Neural cell (in vitro differentiated cells): ENCODE measurements around the gene TGFBR3. TPM values are rescaled to one million over a fixed set of nuclear protein-coding genes. Genes with fewer than 3 reads are reported as not detected.
"Not testable (repeated sequence)": the region's sequence is repeated elsewhere in the genome, so short reads cannot be mapped to it uniquely, and the experiment has no call there.

Source experiments
- H2AFZ ChIP-seq: fragments of 200-600, 300-800 bp; sonication (generic), shearing (Covaris generic); 2 replicates; pipeline ENCODE4 v1.6.0; 2014; ENCODE audit warnings: low read depth, mild to moderate bottlenecking, antibody characterized with exemption, low read length, moderate library complexity
- H3F3A ChIP-seq: fragments of 200-600 bp; shearing (Covaris generic); 2 replicates; pipeline ENCODE4 v1.6.1; 2016; ENCODE audit warnings: mild to moderate bottlenecking, moderate library complexity, mixed read lengths, antibody characterized with exemption, low read length; ENCODE audit not compliant: insufficient read depth, poor library complexity, severe bottlenecking
- H3K27ac ChIP-seq: fragments of 200-600, 300-800 bp; sonication (generic), shearing (Covaris generic); 2 replicates; pipeline ENCODE4 v1.5.1; 2014; ENCODE audit warnings: mild to moderate bottlenecking, low read length, moderate library complexity
- H3K27me3 ChIP-seq: fragments of 300-800, 200-600 bp; sonication (generic), shearing (Covaris generic); 2 replicates; pipeline ENCODE4 v1.6.0; 2014; ENCODE audit warnings: mild to moderate bottlenecking, low read depth, low read length, moderate library complexity; ENCODE audit not compliant: insufficient read depth
- H3K36me3 ChIP-seq: fragments of 300-800, 200-600 bp; sonication (generic), shearing (Covaris generic); 2 replicates; pipeline ENCODE4 v1.5.1; 2014; ENCODE audit warnings: mild to moderate bottlenecking, antibody characterized with exemption, low read length, moderate library complexity; ENCODE audit not compliant: insufficient read depth
- H3K4me2 ChIP-seq: fragments of 300-800, 200-600 bp; sonication (generic), shearing (Covaris generic); 2 replicates; pipeline ENCODE4 v1.6.0; 2014; ENCODE audit warnings: mild to moderate bottlenecking, low read length
- H3K4me3 ChIP-seq: fragments of 300-800, 200-600 bp; sonication (generic), shearing (Covaris generic); 2 replicates; pipeline ENCODE4 v1.5.1; 2014; ENCODE audit warnings: mild to moderate bottlenecking, low read length, moderate library complexity
- H3K79me2 ChIP-seq: fragments of 200-600 bp; shearing (Covaris generic); replicated peaks from 2 replicates; pipeline ENCODE4 v1.6.0; 2014; ENCODE audit warnings: mild to moderate bottlenecking, low read length, moderate library complexity; ENCODE audit not compliant: insufficient read depth
- H3K9ac ChIP-seq: fragments of 300-800, 200-600 bp; sonication (generic), shearing (Covaris generic); 2 replicates; pipeline ENCODE4 v1.6.1; 2016; ENCODE audit warnings: mild to moderate bottlenecking, low read length, mixed read lengths
- H3K9me2 ChIP-seq: fragments of 200-600 bp; shearing (Covaris generic); 2 replicates; pipeline ENCODE4 v1.6.1; 2016; ENCODE audit warnings: mild to moderate bottlenecking, low read length, mixed read lengths; ENCODE audit not compliant: insufficient read depth
- H3K9me3 ChIP-seq: fragments of 200-600, 300-800 bp; sonication (generic), shearing (Covaris generic); 2 replicates; pipeline ENCODE4 v1.6.1; 2016; ENCODE audit warnings: mild to moderate bottlenecking, mixed run types, low read length, moderate library complexity, mixed read lengths
- H4K20me1 ChIP-seq: fragments of 200-600 bp; shearing (Covaris generic); 2 replicates; pipeline ENCODE4 v1.6.1; 2016; ENCODE audit warnings: mild to moderate bottlenecking, mixed run types; ENCODE audit not compliant: insufficient read depth
- EP300 ChIP-seq: fragments of 450-650 bp; conservative IDR thresholded peaks from 2 replicates; pipeline ENCODE4 v1.6.1; 2014; ENCODE audit warnings: antibody characterized with exemption, mild to moderate bottlenecking, moderate library complexity; ENCODE audit not compliant: poor library complexity, severe bottlenecking
- EZH2 ChIP-seq: fragments of 200-600, 300-800 bp; shearing (Covaris generic), sonication (generic); IDR thresholded peaks from 2 replicates; pipeline ENCODE4 v1.6.1; 2014; ENCODE audit warnings: antibody characterized with exemption, low read length, borderline replicate concordance, mild to moderate bottlenecking; ENCODE audit not compliant: insufficient read depth, poor library complexity, severe bottlenecking
- MXI1 ChIP-seq: fragments of 450-650 bp; conservative IDR thresholded peaks from 2 replicates; pipeline ENCODE4 v1.6.1; 2014; ENCODE audit warnings: antibody characterized with exemption, mild to moderate bottlenecking; ENCODE audit not compliant: poor library complexity, severe bottlenecking
- POLR2AphosphoS5 ChIP-seq: IDR thresholded peaks from 2 replicates; pipeline ENCODE4 v1.6.1; 2012
- RAD21 ChIP-seq: fragments of 450-650 bp; conservative IDR thresholded peaks from 2 replicates; pipeline ENCODE4 v1.6.1; 2014; ENCODE audit warnings: antibody characterized with exemption, mild to moderate bottlenecking, moderate library complexity
- SMC3 ChIP-seq: fragments of 450-650 bp; conservative IDR thresholded peaks from 2 replicates; pipeline ENCODE4 v1.6.1; 2014; ENCODE audit warnings: antibody characterized with exemption, mild to moderate bottlenecking, moderate library complexity; ENCODE audit not compliant: poor library complexity
- TAF1 ChIP-seq: IDR thresholded peaks from 2 replicates; pipeline ENCODE4 v1.6.1; 2012; ENCODE audit warnings: low read depth
- polyA plus RNA-seq: library from polyadenylated mRNA; depleted of rRNA; stranded (reverse); fragments of >200 nt; gene quantifications from 2 replicates; pipeline ENCODE4 v1.2.3, GENCODE V29; 2014
- TF ChIP-seq, protein P1 (sequence below): IDR thresholded peaks from 2 replicates; pipeline ENCODE4 v1.6.1; 2012; ENCODE audit warnings: borderline replicate concordance
- TF ChIP-seq, protein P2 (sequence below): fragments of 450-650 bp; IDR thresholded peaks from 2 replicates; pipeline ENCODE4 v1.5.1; 2014; ENCODE audit warnings: antibody characterized with exemption, mild to moderate bottlenecking, moderate library complexity; ENCODE audit not compliant: poor library complexity, severe bottlenecking

TGFBR3 gene
- polyA plus RNA-seq, 1 donor from 2014 or later, result 0.25 TPM

DNA sequence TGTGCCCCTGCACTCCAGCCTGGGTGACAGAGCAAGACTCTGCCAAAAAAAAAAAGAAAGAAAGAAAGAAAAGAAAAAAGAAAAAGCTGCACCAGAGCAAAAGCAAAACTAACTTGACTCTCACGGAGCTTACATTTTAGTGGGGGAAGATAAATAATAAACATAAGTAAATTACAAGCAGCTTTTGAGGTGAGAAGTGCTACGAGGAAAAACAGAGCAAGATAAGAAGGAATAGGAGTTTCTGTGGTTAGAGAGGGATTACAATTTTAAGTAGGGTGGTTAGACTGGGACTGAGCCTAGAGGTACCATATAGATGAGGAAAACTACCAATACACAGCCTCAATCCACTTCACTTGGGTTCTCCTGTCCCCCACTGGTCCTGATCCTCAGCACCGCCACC, 43.9 kb downstream of the TGFBR3 start:
- no peaks in the 10 kb centered on the region for H3F3A ChIP-seq
- H3K27ac ChIP-seq, result no peak overlapping the region
- H3K9me3 ChIP-seq, result no peaks in the 10 kb centered on the region
- no peaks in the 10 kb centered on the region for H3K79me2 ChIP-seq
- no peak for TF ChIP-seq SMC3
- no peak for TF ChIP-seq EZH2
- TF ChIP-seq MXI1, result no peak
- no peak for TF ChIP-seq POLR2AphosphoS5
- TF ChIP-seq, protein P1, sequence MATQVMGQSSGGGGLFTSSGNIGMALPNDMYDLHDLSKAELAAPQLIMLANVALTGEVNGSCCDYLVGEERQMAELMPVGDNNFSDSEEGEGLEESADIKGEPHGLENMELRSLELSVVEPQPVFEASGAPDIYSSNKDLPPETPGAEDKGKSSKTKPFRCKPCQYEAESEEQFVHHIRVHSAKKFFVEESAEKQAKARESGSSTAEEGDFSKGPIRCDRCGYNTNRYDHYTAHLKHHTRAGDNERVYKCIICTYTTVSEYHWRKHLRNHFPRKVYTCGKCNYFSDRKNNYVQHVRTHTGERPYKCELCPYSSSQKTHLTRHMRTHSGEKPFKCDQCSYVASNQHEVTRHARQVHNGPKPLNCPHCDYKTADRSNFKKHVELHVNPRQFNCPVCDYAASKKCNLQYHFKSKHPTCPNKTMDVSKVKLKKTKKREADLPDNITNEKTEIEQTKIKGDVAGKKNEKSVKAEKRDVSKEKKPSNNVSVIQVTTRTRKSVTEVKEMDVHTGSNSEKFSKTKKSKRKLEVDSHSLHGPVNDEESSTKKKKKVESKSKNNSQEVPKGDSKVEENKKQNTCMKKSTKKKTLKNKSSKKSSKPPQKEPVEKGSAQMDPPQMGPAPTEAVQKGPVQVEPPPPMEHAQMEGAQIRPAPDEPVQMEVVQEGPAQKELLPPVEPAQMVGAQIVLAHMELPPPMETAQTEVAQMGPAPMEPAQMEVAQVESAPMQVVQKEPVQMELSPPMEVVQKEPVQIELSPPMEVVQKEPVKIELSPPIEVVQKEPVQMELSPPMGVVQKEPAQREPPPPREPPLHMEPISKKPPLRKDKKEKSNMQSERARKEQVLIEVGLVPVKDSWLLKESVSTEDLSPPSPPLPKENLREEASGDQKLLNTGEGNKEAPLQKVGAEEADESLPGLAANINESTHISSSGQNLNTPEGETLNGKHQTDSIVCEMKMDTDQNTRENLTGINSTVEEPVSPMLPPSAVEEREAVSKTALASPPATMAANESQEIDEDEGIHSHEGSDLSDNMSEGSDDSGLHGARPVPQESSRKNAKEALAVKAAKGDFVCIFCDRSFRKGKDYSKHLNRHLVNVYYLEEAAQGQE, result no peak
- no peak for TF ChIP-seq EP300
- TF ChIP-seq, protein P2, sequence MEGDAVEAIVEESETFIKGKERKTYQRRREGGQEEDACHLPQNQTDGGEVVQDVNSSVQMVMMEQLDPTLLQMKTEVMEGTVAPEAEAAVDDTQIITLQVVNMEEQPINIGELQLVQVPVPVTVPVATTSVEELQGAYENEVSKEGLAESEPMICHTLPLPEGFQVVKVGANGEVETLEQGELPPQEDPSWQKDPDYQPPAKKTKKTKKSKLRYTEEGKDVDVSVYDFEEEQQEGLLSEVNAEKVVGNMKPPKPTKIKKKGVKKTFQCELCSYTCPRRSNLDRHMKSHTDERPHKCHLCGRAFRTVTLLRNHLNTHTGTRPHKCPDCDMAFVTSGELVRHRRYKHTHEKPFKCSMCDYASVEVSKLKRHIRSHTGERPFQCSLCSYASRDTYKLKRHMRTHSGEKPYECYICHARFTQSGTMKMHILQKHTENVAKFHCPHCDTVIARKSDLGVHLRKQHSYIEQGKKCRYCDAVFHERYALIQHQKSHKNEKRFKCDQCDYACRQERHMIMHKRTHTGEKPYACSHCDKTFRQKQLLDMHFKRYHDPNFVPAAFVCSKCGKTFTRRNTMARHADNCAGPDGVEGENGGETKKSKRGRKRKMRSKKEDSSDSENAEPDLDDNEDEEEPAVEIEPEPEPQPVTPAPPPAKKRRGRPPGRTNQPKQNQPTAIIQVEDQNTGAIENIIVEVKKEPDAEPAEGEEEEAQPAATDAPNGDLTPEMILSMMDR, result no peak
- TF ChIP-seq TAF1, result no peak
- no peak for TF ChIP-seq RAD21
- no peaks in the 10 kb centered on the region for H3K9me2 ChIP-seq
- H2AFZ ChIP-seq, result no peak overlapping the region
- no peak overlapping the region for H3K4me3 ChIP-seq
- H3K27me3 ChIP-seq, result no peaks in the 10 kb centered on the region
- no peaks in the 10 kb centered on the region for H4K20me1 ChIP-seq
- no peak overlapping the region for H3K9ac ChIP-seq
- H3K4me2 ChIP-seq, result no peak overlapping the region
- H3K36me3 ChIP-seq, result no peaks in the 10 kb centered on the region

DNA sequence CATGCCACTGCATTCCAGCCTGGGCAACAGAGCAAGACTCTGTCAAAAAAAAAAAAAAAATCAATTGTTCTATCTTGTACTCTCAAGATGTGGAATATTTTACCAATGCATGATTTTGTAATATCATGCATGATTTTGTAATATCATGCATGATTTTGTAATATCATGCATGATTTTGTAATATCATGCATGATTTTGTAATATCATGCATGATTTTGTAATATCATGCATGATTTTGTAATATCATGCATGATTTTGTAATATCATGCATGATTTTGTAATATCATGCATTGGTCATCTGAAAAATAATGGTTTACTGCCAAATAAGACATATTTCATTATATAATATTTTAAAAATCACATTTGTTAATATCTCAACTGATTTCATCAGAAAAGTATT, 45.7 kb downstream of the TGFBR3 start:
- not testable (repeated sequence) for H3K9me2 ChIP-seq, H3K27ac ChIP-seq, H4K20me1 ChIP-seq, H3K79me2 ChIP-seq, H3K9ac ChIP-seq, H3K9me3 ChIP-seq, H3K4me2 ChIP-seq, H3K27me3 ChIP-seq, H3K4me3 ChIP-seq, H3F3A ChIP-seq, H3K36me3 ChIP-seq, H2AFZ ChIP-seq

DNA sequence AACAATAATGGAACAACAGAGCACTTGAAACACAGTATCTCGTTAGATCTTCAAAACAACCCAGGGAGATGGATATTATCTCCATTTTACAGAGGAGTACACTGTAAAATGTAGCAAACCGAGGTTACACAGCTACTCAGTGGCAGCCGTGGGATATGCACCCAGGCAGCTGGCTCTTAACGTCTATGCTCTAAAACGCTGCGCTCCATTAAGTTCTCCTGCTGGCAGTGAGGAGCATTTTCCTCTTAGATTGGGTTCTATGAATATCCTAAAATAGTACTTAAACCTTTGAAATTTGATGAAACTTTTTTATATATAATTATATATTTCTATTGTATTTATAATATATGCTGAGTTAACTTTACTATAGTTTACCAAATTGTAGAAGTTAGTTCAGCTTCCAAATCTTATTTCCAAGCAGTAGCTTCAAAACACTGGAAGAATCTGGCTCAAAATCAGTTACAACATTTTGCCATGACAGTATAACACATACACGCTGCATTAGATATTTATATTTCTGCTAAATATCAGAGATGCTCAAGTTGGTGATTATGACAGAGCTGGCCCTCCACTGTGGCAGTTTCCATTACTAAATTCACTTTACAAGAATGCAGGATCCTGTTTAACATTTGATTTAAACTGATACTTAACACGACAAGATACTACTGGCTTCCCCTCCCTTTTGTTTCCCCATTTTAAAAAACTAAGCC, 49.5 kb downstream of the TGFBR3 start:
- no peaks in the 10 kb centered on the region for H3K36me3 ChIP-seq
- H3K27ac ChIP-seq, result no peak overlapping the region
- H2AFZ ChIP-seq, result no peak overlapping the region
- H3K4me2 ChIP-seq, result no peak overlapping the region
- no peaks in the 10 kb centered on the region for H4K20me1 ChIP-seq
- no peaks in the 10 kb centered on the region for H3F3A ChIP-seq
- H3K9me3 ChIP-seq, result no peaks in the 10 kb centered on the region
- TF ChIP-seq EZH2 (no peak), MXI1 (no peak), TAF1 (no peak), EP300 (no peak), POLR2AphosphoS5 (no peak)
- TF ChIP-seq, protein P2, result no peak
- TF ChIP-seq, protein P1, result no peak
- H3K27me3 ChIP-seq, result no peaks in the 10 kb centered on the region
- no peaks in the 10 kb centered on the region for H3K9me2 ChIP-seq
- H3K4me3 ChIP-seq, result no peak overlapping the region
- H3K9ac ChIP-seq, result no peak overlapping the region
- H3K79me2 ChIP-seq, result no peaks in the 10 kb centered on the region
